Central memory CD4-positive, alpha-beta T cell (primary cell): ENCODE data around the gene MTMR11.
"Not testable (repeated sequence)": the region's sequence is repeated elsewhere in the genome, so short reads cannot be mapped to it uniquely, and the experiment has no call there.

Source experiments
- DNase-seq: peaks from one replicate; pipeline ENCODE4 v3.0.0; 2022
- total RNA-seq, 3 experiments: gene quantifications; one replicate each; lab custom pipeline; 2026; lab: John Stamatoyannopoulos, UW

Gene MTMR11
- total RNA-seq = 0.49 to 2.0 (median 0.58) reads per million in 3 experiments

- DNase-seq = no peak
Observed at GRCh38 chr1:149936170-149936991, at the start of gene MTMR11. Gene MTMR11, minus strand, starts transcription at chr1:149936879. Its CDS starts 232 bp downstream, at chr1:149936647.

- no peak for DNase-seq
Observed at GRCh38 chr1:149979972-149980540, 43.4 kb upstream of the MTMR11 start.

- no peak for DNase-seq
Observed at GRCh38 chr1:149979245-149979971, 42.7 kb upstream of the MTMR11 start.

- DNase-seq = no peak
Observed at GRCh38 chr1:149978547-149979023, 41.9 kb upstream of the MTMR11 start.

- no peak for DNase-seq
Observed at GRCh38 chr1:149977345-149977744, 40.7 kb upstream of the MTMR11 start.

- no peak for DNase-seq
Observed at GRCh38 chr1:149972547-149972946, 35.9 kb upstream of the MTMR11 start.

- DNase-seq = no peak
Observed at GRCh38 chr1:149967646-149968045, 31.0 kb upstream of the MTMR11 start.

GRCh38 chr1:149967041-149967440 is 30.4 kb upstream of the MTMR11 start:
- no peak for DNase-seq

- no peak for DNase-seq
Observed at GRCh38 chr1:149966405-149966804, 29.7 kb upstream of the MTMR11 start.

GRCh38 chr1:149965440-149965839 is 28.8 kb upstream of the MTMR11 start:
- DNase-seq = peak; percentile 14

GRCh38 chr1:149963358-149963757 is 26.7 kb upstream of the MTMR11 start:
- DNase-seq = no peak

GRCh38 chr1:149962736-149963135 is 26.1 kb upstream of the MTMR11 start:
- no peak for DNase-seq

- DNase-seq = peak; percentile 55
Observed at GRCh38 chr1:149962039-149962647, 25.5 kb upstream of the MTMR11 start.

- DNase-seq = not testable (repeated sequence)
Observed at GRCh38 chr1:149957548-149957947, 20.9 kb upstream of the MTMR11 start.

- DNase-seq = no peak
Observed at GRCh38 chr1:149949911-149950310, 13.2 kb upstream of the MTMR11 start.

GRCh38 chr1:149945206-149945605 is 8.5 kb upstream of the MTMR11 start:
- no peak for DNase-seq

- DNase-seq = no peak
Observed at GRCh38 chr1:149942885-149943284, 6.2 kb upstream of the MTMR11 start.

- no peak for DNase-seq
Observed at GRCh38 chr1:149942207-149942606, 5.5 kb upstream of the MTMR11 start.

- no peak for DNase-seq
Observed at GRCh38 chr1:149940427-149940826, 3.7 kb upstream of the MTMR11 start.

- not testable (repeated sequence) for DNase-seq
Observed at GRCh38 chr1:149938668-149939003, 2.0 kb upstream of the MTMR11 start.

GRCh38 chr1:149937759-149938158 is 1.1 kb upstream of the MTMR11 start:
- no peak for DNase-seq

- DNase-seq = no peak
Observed at GRCh38 chr1:149936992-149937705, 470 bp upstream of the MTMR11 start.
